HTR-8/SVneo (cell line): ENCODE measurements around the gene BCL2.

Source experiments
- DNase-seq: peaks from one replicate; pipeline ENCODE4 v3.0.0; 2011; ENCODE audit warnings: low spot score, mixed read lengths; ENCODE audit not compliant: insufficient read length
- FAIRE-seq: peaks from 2 replicates; lab custom pipeline; 2011; peaks lifted over from hg19 to GRCh38; lab: Jason Lieb, UNC

Gene BCL2

GRCh38 chr18:63290166-63290820 is 29.3 kb downstream of the BCL2 start:
- DNase-seq = no peak
- FAIRE-seq = no peak

- DNase-seq (no peak), FAIRE-seq (no peak)
Measured at GRCh38 chr18:63288311-63288710, 31.3 kb downstream of the BCL2 start.

- DNase-seq (no peak), FAIRE-seq (no peak)
Measured at GRCh38 chr18:63287691-63288220, 31.8 kb downstream of the BCL2 start.

- DNase-seq = no peak
- no peak for FAIRE-seq
Measured at GRCh38 chr18:63286926-63287325, 32.6 kb downstream of the BCL2 start.

- DNase-seq (no peak), FAIRE-seq (no peak)
Measured at GRCh38 chr18:63284827-63285733, 34.5 kb downstream of the BCL2 start.

- no peak for DNase-seq
- FAIRE-seq = no peak
Measured at GRCh38 chr18:63284173-63284799, 35.3 kb downstream of the BCL2 start.

GRCh38 chr18:63283305-63284094 is 36.1 kb downstream of the BCL2 start:
- DNase-seq (no peak), FAIRE-seq (no peak)

- no peak for DNase-seq
- no peak for FAIRE-seq
Measured at GRCh38 chr18:63282793-63283192, 36.8 kb downstream of the BCL2 start.

GRCh38 chr18:63273222-63273927 is 46.2 kb downstream of the BCL2 start:
- no peak for DNase-seq
- no peak for FAIRE-seq

- FAIRE-seq (no peak), DNase-seq (no peak)
Measured at GRCh38 chr18:63272638-63273037, 46.9 kb downstream of the BCL2 start.

GRCh38 chr18:63271881-63272299 is 47.7 kb downstream of the BCL2 start:
- no peak for FAIRE-seq

GRCh38 chr18:63271148-63271547 is 48.4 kb downstream of the BCL2 start:
- no peak for FAIRE-seq
- DNase-seq = no peak

More at GRCh38 chr18:63271881-63272299, 47.7 kb downstream of the BCL2 start:
- DNase-seq = no peak

GRCh38 chr18:63267975-63268721 is 51.4 kb downstream of the BCL2 start:
- FAIRE-seq = no peak
- no peak for DNase-seq

GRCh38 chr18:63266888-63267790 is 52.4 kb downstream of the BCL2 start:
- DNase-seq = no peak
- no peak for FAIRE-seq

- FAIRE-seq (no peak), DNase-seq (no peak)
Measured at GRCh38 chr18:63265326-63265725, 54.2 kb downstream of the BCL2 start.

- FAIRE-seq (no peak), DNase-seq (no peak)
Measured at GRCh38 chr18:63264871-63265270, 54.7 kb downstream of the BCL2 start.

GRCh38 chr18:63263444-63263843 is 56.1 kb downstream of the BCL2 start:
- DNase-seq (no peak), FAIRE-seq (no peak)
